Activated CD4-positive, alpha-beta T cell treated with anti-CD3 and anti-CD28 coated beads, Interleukin-2, Interleukin-4, amounts not matched to agents 100 ng/mL and 50 ng/mL, durations not matched to agents 16 hours and 8 hours (primary cell): ENCODE data around the gene TCF7L2.
"Not testable (repeated sequence)": the region's sequence is repeated elsewhere in the genome, so short reads cannot be mapped to it uniquely, and the experiment has no call there.

Experiments
- DNase-seq: peaks from one replicate; pipeline ENCODE4 v3.0.0-alpha.2; 2020; ENCODE audit warnings: low spot score

The TCF7L2 gene

GRCh38 chr10:113047605-113047962 is 97.5 kb downstream of the TCF7L2 start:
- DNase-seq: no peak

GRCh38 chr10:113047963-113048781 is 98.1 kb downstream of the TCF7L2 start:
- DNase-seq: no peak

- DNase-seq: no peak
Measured at GRCh38 chr10:113049881-113050280, 99.8 kb downstream of the TCF7L2 start.

GRCh38 chr10:113052076-113052830 is 102.2 kb downstream of the TCF7L2 start:
- no peak for DNase-seq

- no peak for DNase-seq
Measured at GRCh38 chr10:113053091-113053490, 103.0 kb downstream of the TCF7L2 start.

- DNase-seq: no peak
Measured at GRCh38 chr10:113053881-113054280, 103.8 kb downstream of the TCF7L2 start.

- no peak for DNase-seq
Measured at GRCh38 chr10:113055458-113055857, 105.4 kb downstream of the TCF7L2 start.

- no peak for DNase-seq
Measured at GRCh38 chr10:113056030-113056429, 106.0 kb downstream of the TCF7L2 start.

- DNase-seq: no peak
Measured at GRCh38 chr10:113056441-113057021, 106.5 kb downstream of the TCF7L2 start.

- DNase-seq: no peak
Measured at GRCh38 chr10:113057948-113058522, 108.0 kb downstream of the TCF7L2 start.

GRCh38 chr10:113058523-113059370 is 108.7 kb downstream of the TCF7L2 start:
- DNase-seq: no peak

- no peak for DNase-seq
Measured at GRCh38 chr10:113059371-113059780, 109.3 kb downstream of the TCF7L2 start.

- DNase-seq: no peak
Measured at GRCh38 chr10:113060201-113061053, 110.4 kb downstream of the TCF7L2 start.

GRCh38 chr10:113061054-113061430 is 111.0 kb downstream of the TCF7L2 start:
- no peak for DNase-seq

GRCh38 chr10:113061557-113061956 is 111.5 kb downstream of the TCF7L2 start:
- DNase-seq: no peak

- no peak for DNase-seq
Measured at GRCh38 chr10:113063043-113063967, 113.3 kb downstream of the TCF7L2 start.

- DNase-seq: no peak
Measured at GRCh38 chr10:113064039-113064438, 114.0 kb downstream of the TCF7L2 start.

- not testable (repeated sequence) for DNase-seq
Measured at GRCh38 chr10:113066120-113066519, 116.1 kb downstream of the TCF7L2 start.

- no peak for DNase-seq
Measured at GRCh38 chr10:113066561-113067312, 116.7 kb downstream of the TCF7L2 start.
